ENCODE data around the gene GRIP1.

GRIP1 gene

GRCh38 chr12:66644151-66644550, 34.7 kb downstream of the GRIP1 start:
- no peak for DNase-seq

DNA sequence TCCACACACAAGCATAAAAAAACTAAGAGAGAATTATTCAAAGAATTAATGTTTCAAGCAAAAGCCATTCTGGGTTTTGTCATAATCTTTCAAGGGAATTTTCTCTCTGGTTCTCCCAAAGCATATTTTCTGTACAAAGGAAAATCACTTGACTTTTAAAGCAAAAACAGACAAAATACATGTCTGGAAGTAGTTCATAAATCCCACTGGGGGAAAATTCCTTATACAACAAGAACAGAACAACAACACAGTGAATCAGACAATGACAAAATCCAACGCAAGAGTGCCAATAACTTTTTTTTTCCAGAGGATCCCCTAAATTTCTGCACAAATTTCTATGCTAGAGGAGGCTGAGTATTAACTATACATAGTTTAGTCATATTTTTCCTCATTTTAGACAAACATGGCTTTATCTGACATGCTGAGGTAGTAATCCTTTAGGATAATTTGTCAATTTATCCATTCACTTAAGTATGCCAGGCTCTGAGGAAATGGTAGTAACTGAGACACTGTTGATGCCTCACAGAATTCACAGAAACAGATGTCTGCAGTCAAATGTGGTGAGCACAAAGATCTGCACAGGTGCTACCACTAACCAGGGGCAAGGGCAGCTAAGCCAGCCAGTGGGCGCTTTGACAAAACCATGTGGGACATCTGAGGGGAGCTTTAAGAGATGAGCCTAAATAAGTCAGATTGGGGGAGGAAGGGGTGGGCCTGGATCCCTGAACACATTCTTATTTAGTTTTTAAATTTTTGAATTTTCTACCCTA, 38.0 kb downstream of the GRIP1 start:
- DNase-seq, result no peak

GRCh38 chr12:66638666-66639065, 40.2 kb downstream of the GRIP1 start:
- no peak for DNase-seq

DNA sequence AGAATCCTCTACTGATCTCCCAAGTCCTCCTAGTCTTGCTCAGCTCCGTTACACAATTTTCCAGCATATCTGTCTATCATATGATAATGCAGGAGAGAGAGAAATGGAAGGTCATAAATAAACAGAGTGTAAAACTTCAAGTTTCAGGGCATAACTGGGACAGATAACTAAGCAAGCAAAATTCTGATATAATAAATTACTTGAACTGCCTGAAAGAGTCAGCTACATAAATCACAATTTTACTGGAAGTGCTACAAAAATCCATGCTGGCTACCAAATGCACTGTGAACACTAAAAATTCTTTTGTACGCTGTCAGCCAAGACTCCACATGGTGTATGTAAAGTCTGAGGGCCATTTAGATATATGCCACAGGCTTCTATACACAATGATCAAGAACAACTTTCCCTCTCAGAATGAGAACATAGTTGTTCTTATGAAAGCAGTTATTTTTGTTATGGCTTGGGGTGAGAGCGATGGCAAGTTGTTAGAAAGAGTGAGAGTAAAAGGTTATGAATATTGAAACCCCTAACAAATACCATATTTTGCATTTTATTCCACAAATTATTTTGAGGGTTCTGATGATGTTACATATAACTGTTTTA, 41.1 kb downstream of the GRIP1 start:
- no peak for DNase-seq

DNA sequence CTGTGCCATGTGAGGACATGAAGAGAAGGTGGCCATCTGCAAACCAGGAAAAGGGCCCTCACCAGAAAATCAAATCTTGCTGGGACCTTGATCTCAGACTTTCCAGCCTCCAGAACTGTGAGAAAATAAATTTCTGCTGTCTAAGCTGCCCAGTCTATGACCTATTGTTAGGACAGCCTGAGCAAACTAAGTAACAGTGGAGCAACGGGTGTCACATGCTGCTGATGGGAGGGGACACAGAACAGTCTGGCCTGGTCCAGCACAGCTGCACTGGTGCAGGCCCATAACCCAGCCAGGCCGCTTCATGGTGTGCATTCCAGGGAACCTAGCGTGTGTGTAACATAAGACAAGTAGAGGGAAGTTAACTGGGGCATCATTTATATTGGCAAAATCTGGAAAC, 42.1 kb downstream of the GRIP1 start:
- DNase-seq, result no peak

GRCh38 chr12:66633676-66634075, 45.2 kb downstream of the GRIP1 start:
- DNase-seq, result no peak

DNA sequence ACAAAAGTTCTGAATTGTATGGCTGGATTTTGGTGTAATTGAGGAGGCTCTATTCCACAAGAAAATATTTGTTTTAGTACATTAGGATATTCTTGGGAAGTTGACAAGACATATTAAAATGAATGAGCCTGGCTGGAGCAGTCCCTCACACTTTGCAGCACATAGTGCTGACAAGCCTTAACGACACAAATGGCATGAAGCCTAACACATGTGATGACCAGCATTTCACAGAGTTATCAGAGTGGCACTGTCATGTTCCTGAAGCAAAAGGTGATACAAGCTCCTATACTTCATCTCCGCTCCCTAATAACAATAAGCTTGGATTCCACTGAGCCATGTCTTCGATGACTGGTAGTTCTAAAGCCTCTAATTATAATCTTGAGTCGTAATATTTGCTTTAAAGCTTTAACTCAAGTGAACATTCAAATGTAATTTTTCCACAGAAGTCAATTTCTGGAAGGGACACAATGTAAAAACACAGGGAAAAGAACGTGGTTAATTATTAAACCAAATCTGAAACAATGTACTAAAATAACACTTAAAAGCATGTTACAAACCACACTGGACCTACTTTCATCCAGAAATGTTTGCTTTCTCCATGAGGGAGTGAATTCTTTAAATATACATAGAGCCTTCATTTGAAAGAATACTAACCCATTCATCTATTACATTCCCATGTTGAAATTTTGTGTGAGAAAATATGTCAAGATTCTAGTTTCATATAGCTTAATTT, 49.6 kb downstream of the GRIP1 start:
- no peak for DNase-seq

GRCh38 chr12:66627988-66628317, 50.9 kb downstream of the GRIP1 start:
- no peak for DNase-seq

DNA sequence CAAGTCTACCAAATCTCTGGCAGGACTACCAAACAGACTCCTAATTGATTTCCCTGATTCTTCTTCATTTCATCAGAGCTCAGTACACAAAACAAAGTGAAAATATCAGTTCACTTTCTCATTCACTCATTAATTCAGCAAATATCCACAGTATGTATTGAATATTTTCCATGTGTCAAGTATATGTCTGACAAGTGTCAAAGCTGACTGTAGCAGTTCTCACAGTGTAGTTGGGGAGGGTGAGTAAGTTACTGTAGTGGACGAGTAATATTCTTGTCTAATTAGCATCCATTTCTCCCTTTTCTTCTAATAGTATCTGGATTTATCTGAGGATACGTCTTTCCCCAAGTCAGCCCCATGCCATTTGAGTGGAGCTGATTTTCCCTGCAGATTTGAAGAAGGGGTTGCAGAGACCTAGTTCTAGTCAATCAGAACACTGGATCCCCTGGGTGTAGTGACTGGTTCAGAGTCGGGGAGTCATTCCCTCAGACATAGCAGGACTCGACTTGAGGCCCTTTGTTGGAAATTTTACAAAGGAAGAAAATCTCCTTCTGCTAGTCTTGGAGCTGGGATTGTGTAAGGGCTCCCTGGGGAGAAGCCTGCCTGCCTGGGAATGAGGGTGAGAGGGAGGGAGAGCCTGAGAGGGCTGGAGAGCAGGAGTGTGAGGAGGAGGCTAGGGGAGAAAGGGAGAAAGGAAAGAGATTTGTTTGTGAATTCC, 51.4 kb downstream of the GRIP1 start:
- no peak for DNase-seq

GRCh38 chr12:66624806-66625205, 54.1 kb downstream of the GRIP1 start:
- no peak for DNase-seq

DNA sequence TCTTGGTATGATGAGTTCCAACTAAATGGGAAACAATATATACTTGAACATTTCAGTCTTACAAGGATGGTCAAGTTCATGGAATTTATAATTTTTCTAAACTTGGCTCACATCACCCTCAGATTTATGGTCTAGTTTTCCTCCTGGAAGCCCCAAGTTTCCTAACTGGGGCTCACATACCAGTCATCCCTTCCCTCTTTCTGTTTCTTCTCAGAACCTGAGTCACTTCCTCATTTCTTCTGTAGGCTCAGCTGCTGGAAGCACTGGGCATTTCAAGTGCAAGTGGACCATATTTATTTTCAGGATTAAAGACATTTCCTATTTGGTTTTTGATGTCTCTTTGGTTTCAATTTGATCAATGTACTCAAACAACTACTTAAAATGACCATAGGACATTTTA, 55.4 kb downstream of the GRIP1 start:
- no peak for DNase-seq

GRCh38 chr12:66620688-66621087, 58.2 kb downstream of the GRIP1 start:
- no peak for DNase-seq

DNA sequence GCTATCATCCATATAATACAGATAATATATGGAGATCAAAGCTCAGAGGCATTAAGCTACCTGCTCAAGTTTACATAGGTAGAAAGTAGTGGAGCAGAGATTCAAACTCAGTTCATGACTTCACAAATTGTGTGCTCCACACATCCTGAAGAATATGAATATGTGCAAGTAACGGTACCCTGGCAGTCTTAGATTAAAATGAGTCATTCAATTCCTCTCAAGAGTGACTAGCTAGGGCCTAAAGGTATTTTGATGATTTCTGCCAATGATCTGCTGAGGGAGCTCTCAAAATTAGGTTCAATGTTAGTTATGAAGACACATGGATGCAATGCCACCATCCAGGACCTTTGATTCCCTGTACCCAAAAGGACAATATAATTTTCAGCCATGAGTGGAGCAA, 58.9 kb downstream of the GRIP1 start:
- DNase-seq, result no peak

DNA sequence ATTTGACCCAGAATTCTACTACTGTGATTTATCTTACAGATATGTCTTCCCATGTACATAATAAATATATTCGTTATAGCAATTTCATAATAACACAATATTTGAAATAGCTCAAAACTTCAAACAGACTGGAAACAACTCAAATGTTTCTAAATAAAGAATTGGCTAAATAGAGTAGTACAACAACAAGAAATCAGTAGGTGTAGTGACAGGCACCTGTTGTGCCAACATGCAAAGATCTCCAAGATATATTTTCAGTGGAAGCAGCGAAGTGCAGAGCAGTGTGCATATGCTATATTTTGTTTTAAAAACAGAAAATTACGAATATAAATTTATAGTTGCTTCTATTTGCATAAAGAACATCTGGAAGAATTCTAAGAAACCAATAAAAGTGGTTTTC, 60.9 kb downstream of the GRIP1 start:
- no peak for DNase-seq

DNA sequence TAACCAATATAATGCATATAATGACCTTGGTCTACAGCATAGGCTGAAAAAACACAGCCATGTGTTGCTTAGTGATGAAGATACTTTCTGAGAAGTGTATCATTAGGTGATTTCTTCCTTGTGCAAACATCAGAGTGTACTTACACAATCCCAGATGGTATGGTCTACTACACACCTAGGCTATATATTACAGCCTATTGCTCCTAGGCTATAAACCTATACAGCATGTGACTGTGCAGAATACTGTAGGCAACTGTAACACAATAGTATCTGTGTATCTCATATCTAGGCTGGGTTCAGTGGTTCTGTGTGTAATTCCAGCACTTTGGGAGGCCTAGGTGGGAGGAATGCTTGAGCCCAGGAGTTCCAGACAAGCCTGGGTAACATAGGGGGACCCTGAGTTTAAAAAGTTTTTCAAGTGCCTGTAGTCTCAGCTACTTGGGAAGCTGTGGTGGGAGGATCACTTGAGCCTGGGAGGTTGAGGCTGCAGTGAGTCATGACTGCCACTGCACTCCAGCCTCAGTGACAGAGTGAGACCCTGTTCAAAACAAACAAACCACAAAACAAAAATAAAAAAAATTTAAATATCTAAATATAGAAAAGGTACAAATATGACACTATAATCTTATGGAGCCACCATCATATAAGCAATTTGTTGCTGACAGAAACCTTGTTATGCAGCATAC, 66.6 kb downstream of the GRIP1 start:
- no peak for DNase-seq

DNA sequence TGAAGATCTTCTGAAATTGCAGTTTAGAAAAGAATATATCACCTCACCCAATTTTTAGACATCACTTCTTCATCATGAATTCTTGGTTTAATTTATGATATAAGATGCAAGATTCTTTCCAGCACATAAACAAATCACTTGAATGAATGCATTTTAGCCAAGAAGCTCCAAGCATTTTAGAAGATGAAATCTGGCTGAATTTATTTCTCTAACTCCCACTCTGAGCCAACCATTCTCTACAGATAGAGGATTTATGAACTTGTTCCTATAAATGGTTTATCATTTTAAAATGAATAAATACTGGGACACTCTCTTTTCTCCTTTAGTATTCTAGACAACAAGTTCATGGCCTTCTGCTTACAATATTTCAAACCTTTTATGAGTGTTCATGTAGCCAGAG, 71.7 kb downstream of the GRIP1 start:
- DNase-seq, result no peak

DNA sequence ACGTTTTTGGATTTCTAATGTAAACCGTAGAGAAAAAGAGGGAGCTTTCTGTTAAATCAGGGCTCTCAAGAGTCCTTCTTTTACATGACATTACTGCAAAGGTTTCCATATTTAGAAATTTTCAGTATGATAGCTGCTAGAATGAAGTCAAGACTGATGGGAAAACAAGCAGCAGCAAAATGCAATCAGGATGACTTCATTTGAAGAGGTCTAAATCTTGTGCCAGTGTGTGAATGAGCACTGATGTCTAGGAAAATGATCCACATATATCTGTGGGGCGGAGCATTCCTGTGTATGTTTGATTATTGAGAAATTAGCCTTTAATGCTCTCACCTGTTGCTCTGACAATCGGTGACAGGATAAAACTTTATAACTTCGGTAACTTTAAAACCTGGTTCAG, 73.6 kb downstream of the GRIP1 start:
- DNase-seq, result no peak

DNA sequence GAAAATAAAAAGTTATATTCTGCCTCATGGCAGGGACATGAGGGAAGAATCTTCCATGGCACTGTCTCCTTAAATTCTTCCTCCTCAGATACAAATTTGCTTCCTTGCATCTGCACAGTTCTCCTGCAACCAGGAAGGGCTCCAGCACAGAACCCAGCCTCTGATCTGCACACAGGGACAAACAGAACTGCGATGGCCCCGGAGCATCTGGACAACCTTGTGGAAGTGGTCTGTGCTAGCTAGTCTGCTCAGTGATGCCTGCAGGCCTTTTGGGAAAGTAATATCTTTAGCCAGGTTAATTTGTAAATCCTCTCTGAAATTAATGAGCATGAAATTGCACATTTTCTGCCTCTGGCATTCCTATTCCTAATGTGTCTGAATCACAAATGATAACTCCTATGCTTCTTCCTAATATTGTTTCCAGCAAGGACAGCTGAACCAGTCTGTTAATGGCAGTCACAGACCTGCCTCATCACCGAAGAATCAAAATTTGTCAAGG, 74.8 kb downstream of the GRIP1 start:
- no peak for DNase-seq

DNA sequence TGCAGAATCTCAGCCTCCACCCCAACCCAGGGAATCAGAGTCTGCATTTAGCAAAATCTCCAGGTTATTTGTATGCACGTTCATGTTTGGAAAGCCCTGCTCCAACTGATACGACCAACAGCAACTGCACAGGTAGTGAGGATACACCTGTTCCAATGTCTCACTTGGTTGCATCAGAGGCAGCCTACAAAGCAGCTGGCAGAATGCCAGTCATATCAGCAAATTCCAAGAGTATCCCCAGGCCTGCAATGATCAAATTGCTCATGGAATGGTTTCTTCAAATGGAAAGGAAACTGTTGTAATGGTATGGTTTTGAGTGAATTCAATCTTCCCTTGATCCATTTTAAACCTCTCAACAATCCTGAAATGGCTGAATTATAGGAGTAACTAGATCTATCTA, 75.4 kb downstream of the GRIP1 start:
- DNase-seq, result no peak

DNA sequence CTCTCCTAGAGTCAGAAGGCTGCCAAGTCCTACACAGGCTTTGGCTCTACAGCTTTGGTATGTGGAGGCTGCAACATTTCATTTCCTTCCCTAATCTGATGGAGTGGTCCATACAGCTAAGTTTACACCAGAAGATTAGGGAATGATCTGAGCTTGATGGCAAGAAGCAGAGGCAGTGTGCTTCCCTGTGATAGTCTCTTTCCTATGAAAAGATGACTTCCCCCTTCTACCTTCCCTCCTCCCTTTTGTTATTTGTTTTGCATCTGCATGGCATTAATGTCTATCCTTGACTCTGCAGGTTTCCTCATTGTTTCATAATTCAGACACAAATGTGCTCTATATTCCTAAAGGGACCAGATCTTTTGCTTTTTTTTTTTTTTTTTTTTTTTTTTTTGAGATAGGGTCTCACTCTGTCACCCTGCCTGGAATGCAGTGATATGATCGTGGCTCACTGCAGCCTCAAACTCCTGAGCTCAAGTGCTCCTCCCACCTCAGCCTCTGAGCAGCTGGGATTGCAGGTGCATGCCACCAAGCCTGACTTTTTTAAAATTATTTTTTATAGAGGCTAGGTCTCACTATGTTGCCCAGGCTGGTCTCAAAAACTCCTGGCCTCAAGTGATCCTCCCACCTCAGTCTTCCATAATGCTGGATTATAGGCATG, 76.3 kb downstream of the GRIP1 start:
- no peak for DNase-seq

GRCh38 chr12:66600903-66601302, 78.0 kb downstream of the GRIP1 start:
- DNase-seq, result no peak

GRCh38 chr12:66599816-66600215, 79.1 kb downstream of the GRIP1 start:
- no peak for DNase-seq
